Upper lobe of left lung (tissue), 4 donors: ENCODE results near the gene DCAF16.

Source experiments
- EP300 ChIP-seq, 4 donors: sonication (generic); formaldehyde crosslinking; IDR thresholded peaks; one replicate each; pipeline ENCODE4 v1.5.1; 2017; ENCODE audit warnings: antibody characterized with exemption in 4 of 4, control low read depth in 2 of 4
- POLR2A ChIP-seq, 4 donors: fragments of 450-650 bp; IDR thresholded peaks; one replicate each; pipeline ENCODE4 v1.5.1; 2016 to 2017; ENCODE audit warnings: antibody characterized with exemption in 4 of 4, mild to moderate bottlenecking in 2 of 4
- POLR2AphosphoS5 ChIP-seq, 2 donors: sonication (generic); formaldehyde crosslinking; IDR thresholded peaks; one replicate each; pipeline ENCODE4 v1.5.1; 2017; ENCODE audit warnings: antibody characterized with exemption in 2 of 2
- TF ChIP-seq, protein P1 (sequence below), 6 experiments: fragments of 450-650 bp in 4 of 6; fragments of 200-600 bp in 2 of 6; sonication (generic) in 2 of 6; IDR thresholded peaks; one replicate each; pipeline ENCODE4 v1.5.1; 2016 to 2019; ENCODE audit warnings: antibody characterized with exemption in 6 of 6

DNA sequence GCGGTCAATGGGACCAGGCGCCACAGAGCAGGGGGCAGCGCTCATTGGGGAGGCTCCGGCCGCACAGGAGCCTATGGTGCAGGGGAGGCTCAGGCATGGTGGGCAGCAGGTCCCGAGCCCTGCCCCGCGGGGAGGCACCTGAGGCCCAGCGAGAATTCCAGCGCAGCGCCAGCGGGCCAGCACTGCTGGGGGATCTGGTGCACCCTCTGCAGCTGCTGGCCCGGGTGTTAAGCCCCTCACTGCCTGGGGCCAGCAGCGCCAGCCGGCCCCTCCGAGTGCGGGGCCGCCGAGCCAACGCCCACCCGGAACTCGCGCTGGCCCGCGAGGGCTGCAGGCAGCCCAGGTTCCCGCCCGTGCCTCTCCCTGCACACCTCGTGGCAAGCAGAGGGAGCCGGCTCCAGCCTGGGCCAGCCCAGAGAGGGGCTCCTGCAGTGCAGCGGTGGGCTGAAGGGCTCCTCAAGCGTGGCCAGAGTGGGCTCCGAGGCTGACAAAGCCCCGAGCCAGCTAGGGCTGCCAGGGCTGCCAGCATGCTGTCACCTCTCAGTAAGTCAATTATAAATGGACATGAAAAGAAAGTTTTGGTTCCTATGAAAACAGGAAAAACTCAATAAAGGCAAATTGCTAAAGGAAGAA is 43.6 kb downstream of the DCAF16 start:
- TF ChIP-seq, protein P1, sequence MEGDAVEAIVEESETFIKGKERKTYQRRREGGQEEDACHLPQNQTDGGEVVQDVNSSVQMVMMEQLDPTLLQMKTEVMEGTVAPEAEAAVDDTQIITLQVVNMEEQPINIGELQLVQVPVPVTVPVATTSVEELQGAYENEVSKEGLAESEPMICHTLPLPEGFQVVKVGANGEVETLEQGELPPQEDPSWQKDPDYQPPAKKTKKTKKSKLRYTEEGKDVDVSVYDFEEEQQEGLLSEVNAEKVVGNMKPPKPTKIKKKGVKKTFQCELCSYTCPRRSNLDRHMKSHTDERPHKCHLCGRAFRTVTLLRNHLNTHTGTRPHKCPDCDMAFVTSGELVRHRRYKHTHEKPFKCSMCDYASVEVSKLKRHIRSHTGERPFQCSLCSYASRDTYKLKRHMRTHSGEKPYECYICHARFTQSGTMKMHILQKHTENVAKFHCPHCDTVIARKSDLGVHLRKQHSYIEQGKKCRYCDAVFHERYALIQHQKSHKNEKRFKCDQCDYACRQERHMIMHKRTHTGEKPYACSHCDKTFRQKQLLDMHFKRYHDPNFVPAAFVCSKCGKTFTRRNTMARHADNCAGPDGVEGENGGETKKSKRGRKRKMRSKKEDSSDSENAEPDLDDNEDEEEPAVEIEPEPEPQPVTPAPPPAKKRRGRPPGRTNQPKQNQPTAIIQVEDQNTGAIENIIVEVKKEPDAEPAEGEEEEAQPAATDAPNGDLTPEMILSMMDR (IDR thresholded peaks at IDR 0.05) = no peak
- TF ChIP-seq POLR2A (IDR thresholded peaks at IDR 0.05) (no peak), EP300 (IDR thresholded peaks at IDR 0.05) (no peak), POLR2AphosphoS5 (IDR thresholded peaks at IDR 0.05) (no peak)
